Measurements from ENCODE around the gene ARFGAP1.

The ARFGAP1 gene

GRCh38 chr20:63272105-63273058 is at the start of gene ARFGAP1:
ARFGAP1 (plus strand) TSS chr20:63272813; CDS start chr20:63275581, 2,768 bp downstream.
- peak; percentile 82 for DNase-seq

- DNase-seq, result no peak
Measured at GRCh38 chr20:63223121-63223825, 49.3 kb upstream of the ARFGAP1 start.

- DNase-seq, result no peak
Measured at GRCh38 chr20:63223826-63224207, 48.8 kb upstream of the ARFGAP1 start.

DNA sequence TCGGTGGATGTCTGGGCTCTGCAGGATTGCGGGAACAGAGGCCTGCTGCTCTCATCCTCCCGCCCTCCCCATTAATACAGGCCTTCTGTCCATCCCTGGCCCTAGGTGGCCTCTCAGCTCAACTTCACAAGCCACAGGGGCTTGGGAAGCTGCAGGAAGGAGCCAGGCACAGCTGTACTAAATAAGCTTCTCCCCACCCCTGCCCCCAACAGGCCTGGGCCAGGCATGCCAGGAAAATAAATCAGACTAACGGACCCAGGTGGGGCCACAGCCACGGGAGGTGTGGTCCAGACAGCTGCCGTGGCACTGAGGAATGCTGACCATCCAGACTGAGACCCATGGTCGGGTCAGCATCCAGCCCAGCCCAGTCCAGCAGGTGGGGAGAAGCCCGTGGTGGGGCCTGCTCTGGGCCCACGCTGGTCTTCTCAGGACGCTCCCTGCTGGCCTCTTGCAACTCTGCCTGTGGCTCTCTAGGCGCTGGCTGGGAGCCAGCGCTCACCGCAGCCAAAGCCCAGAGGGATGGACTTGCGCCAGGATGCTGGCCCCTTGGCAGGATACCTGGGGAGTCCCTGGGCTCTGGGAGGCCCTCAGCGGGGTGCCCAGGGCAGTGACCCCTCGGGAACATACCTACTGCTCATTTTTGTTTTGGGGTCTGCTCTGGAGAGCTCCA is 48.1 kb upstream of the ARFGAP1 start:
- DNase-seq, result peak; percentile 91

GRCh38 chr20:63225082-63225454 is 47.5 kb upstream of the ARFGAP1 start:
- DNase-seq, result peak; percentile 91

DNA sequence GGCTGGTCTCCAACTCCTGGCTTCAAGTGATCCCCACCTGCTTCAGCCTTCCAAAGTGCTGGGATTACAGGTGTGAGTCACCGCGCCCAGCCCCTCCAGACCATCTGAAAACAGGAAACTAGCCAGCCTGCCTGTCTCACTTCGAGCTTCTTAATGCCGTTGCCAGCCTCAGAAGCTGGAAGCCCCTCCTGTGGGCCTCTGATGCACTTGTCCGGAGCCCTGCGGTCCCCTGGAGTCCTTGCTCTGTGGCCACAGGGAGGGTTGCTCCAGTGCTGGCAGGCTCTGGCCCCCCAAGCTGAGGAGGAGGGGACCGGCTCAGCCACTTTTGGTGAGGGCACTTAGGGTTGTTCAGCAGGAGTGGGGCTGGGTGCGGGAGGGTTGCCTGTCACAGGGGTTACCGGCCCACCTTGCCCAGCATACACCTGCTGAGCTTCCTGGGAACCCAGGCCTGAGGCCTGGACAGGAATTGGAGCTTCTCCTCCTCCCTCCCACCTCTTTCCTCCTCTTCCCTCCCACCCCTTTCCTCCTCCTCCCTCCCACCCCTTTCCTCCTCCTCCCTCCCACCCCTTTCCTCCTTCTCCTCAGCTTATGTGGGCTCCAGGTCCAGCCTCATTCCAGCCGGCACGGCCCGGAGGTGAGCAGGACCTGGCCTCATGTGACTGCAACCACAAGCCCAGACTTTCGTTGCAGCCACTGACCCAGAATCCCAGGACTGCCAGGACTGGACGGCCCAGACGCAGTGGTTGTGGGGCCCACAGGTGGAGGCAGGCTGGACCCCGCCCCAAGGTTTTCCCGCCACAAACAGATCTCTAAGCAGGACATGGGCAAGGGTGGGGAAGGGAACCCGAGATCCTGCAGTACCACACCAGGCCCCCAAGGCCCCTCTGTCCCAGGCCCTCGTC is 46.3 kb upstream of the ARFGAP1 start:
- DNase-seq, result no peak

GRCh38 chr20:63227260-63227659 is 45.4 kb upstream of the ARFGAP1 start:
- DNase-seq, result no peak

- no peak for DNase-seq
Measured at GRCh38 chr20:63228806-63229205, 43.8 kb upstream of the ARFGAP1 start.

- no peak for DNase-seq
Measured at GRCh38 chr20:63230800-63231268, 41.8 kb upstream of the ARFGAP1 start.

DNA sequence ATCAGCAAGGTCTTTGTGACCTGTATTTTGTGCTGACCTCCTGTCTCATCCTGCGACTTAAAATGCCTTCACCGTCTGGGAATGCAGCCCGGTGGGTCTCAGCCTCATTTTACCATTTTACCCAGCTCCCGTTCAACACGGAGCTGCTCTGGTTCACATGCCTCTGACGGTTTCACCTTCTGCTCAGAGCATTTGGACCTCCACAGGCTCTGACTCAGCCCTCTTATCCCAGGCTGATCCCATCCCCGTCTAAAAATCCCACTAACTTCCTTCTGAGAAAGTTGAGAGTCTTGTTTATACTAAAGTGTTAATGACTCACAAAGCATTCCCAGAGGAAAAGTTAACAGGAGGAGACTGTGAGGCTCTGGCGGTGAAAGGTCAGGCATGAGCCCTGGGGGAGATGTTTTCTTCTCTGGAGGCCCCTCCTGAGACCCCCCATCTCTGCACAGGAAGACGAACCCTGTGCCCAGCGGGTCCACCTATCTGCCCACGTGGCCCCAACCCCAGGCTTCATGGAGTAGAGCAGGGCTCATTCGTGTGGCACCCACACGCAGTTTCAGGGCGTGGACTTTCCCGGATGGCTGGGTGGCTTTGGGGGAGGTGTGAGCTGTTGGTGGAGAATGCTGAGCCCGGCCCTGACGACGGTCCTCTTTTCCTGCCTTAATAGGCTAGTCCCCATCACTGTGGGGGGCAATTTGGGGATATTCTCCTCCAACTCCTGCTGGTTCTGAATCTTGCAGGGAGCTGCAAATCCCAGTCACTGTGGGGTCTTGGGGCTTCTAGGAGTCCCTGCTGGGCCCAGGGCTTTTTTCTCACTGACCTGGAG is 40.2 kb upstream of the ARFGAP1 start:
- no peak for DNase-seq

GRCh38 chr20:63233061-63233344 is 39.6 kb upstream of the ARFGAP1 start:
- DNase-seq, result no peak

DNA sequence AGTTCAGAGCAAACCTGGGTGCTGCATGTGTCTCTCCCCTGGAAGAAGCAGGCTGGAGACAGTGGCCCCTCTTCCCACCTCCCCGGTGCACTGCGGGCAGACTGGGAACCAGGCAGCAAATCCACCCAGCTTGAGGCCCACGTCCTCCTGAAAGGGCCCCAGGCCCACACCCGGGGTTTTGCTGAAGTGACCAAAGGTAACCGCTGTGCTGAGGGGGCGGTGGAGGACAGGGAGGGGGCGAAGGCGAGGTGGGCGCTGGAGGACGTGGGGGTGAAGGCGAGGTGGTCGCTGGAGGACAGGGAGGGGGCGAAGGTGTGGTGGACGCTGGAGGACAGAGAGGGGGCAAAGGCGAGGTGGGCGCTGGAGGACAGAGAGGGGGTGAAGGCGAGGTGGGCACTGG is 38.7 kb upstream of the ARFGAP1 start:
- no peak for DNase-seq

DNA sequence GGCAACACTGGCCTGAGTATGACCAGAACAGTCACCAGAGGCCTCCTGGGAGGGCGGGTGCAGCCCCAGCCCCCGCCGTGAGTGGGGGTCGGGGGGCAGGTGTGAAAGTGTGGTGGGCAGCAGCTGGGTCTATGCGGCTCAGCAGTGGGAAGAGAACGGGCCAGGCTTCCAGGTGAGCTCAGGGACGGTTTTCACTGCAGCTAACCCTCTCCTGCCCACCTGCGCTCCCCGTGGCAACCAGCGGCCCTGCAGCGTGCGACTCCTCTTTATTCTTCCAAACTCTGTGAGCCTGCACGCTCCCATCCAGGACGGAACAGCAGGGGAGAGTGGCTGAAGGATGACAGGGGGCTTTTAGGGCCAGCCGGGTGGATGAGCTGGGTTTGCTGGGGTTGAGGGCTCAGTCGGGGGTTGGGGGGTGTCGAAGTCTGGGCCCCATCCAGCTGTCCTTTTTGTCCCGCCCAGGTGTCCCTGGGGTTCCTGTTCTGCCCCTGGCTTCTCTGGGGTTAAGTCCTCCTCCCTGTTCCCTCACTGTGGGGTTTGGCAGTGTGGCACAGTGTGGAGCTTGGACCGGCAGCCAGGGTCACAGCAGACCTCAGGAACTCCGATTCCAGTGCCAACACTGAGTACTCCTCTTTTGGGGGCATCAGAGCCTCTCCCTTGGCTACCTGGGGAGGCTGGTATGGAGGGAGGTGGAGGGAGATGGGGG is 37.8 kb upstream of the ARFGAP1 start:
- DNase-seq, result peak; percentile 38

GRCh38 chr20:63235399-63235983 is 37.1 kb upstream of the ARFGAP1 start, which contains the start of gene BIRC7:
BIRC7 (plus strand) TSS chr20:63235905; CDS start chr20:63236097, 192 bp downstream.
- DNase-seq, result no peak

DNA sequence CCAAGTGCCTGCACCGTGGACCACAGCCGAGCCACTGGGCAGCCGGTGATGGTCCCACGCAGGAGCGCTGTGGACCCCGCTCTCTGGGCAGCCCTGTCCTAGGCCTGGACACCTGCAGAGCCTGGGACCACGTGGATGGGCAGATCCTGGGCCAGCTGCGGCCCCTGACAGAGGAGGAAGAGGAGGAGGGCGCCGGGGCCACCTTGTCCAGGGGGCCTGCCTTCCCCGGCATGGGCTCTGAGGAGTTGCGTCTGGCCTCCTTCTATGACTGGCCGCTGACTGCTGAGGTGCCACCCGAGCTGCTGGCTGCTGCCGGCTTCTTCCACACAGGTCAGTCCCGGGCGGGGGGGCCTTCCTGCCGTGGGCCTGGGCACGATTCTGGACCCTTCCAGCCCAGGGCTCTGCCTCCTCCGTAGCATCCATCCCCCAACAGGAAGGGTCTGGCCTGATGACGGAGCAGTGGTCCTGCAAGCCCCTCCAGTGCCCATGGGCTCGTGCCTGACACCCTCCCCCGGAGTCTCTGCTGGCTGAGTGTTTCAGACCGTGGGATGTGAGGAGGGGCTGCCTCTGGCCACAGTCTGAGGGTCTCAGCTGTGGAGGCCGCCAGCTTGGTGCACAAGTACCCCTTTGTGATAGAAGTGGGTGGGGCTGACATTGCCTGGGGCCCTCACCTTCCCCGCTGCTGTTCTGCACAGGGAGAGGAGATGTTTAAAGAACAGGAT is 36.3 kb upstream of the ARFGAP1 start:
- no peak for DNase-seq

GRCh38 chr20:63238031-63238430 is 34.6 kb upstream of the ARFGAP1 start:
- no peak for DNase-seq

DNA sequence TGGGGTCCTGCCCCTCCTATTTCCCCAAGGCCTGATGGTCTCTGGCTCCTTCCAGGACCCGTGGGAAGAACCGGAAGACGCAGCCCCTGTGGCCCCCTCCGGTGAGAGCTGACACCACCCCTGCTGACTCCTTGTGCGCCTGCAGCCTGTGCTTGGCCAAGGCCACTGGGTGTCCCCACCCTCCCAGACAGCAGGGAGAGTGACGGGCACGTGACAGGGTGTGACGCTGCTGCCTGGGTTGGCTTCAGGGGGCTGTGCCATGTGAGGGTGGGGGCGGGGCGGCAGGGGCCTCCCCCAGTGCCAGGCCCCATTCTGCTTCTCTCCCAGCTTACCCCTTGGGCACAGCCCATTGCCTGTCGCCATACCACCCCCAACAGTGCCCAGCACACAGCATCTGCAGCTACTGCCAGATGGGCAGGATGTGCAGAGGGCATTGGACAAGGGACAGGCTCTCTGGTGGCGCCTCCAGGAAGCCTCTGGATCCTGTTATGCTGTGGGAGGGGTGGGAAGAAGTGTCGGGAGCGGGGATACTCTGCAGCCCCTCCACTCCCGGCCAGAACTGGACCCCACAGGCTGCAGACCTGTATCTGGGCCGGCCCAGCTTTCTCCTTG is 34.0 kb upstream of the ARFGAP1 start:
- no peak for DNase-seq

GRCh38 chr20:63239431-63239830 is 33.2 kb upstream of the ARFGAP1 start:
- no peak for DNase-seq

DNA sequence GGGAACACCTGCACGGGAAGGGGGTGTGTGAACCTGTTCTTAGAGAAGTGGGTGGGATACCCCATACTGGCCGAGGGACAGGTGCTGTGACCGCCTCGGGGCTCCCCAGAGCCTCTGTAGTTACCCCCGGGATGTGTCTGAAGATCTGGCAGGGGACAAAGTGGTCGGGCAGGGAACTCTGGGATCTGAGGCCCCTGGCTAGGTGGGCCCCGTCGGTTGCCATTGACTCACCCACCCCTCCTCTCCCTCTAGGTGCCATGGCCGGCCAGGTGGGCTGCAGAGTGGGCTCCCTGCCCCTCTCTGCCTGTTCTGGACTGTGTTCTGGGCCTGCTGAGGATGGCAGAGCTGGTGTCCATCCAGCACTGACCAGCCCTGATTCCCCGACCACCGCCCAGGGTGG is 32.6 kb upstream of the ARFGAP1 start:
- no peak for DNase-seq
